Karpas-422 (cell line): ENCODE results near the gene APEH. TPM values are rescaled to one million over a fixed set of nuclear protein-coding genes. Genes with fewer than 3 reads are reported as not detected.
A peak's percentile ranks its signal among the peaks of the same experiment; 100 is the strongest.
"Not testable (repeated sequence)": the region's sequence is repeated elsewhere in the genome, so short reads cannot be mapped to it uniquely, and the experiment has no call there.

Experiments used
- DNase-seq: peaks from one replicate; pipeline ENCODE4 v3.0.0-alpha.2; 2015
- H2AFZ ChIP-seq: fragments of 200-600 bp; sonication (generic); 2 replicates; pipeline ENCODE4 v1.6.1; 2014; ENCODE audit warnings: antibody characterized with exemption, low read length, mixed read lengths
- H3K27ac ChIP-seq: fragments of 200-600 bp; sonication (generic); 2 replicates; pipeline ENCODE4 v1.5.1; 2014; ENCODE audit warnings: mild to moderate bottlenecking, low read length, moderate library complexity
- H3K27me3 ChIP-seq: fragments of 200-600 bp; sonication (generic); 2 replicates; pipeline ENCODE4 v1.6.1; 2014; ENCODE audit warnings: low read length, mixed read lengths
- H3K36me3 ChIP-seq: fragments of 200-600 bp; sonication (generic); 2 replicates; pipeline ENCODE4 v1.6.1; 2014; ENCODE audit warnings: low read length, mixed read lengths; ENCODE audit not compliant: insufficient read depth
- H3K4me1 ChIP-seq: fragments of 200-600 bp; sonication (generic); 2 replicates; pipeline ENCODE4 v1.6.1; 2014; ENCODE audit warnings: mild to moderate bottlenecking, low read length, mixed read lengths
- H3K4me2 ChIP-seq: fragments of 200-600 bp; sonication (generic); 2 replicates; pipeline ENCODE4 v1.6.1; 2014; ENCODE audit warnings: low read length, low read depth, mild to moderate bottlenecking; ENCODE audit not compliant: poor library complexity, severe bottlenecking
- H3K4me3 ChIP-seq: fragments of 200-600 bp; sonication (generic); 2 replicates; pipeline ENCODE4 v1.5.1; 2014; ENCODE audit warnings: mild to moderate bottlenecking, antibody characterized with exemption, low read length, mixed read lengths
- H3K79me2 ChIP-seq: fragments of 200-600 bp; sonication (generic); 2 replicates; pipeline ENCODE4 v1.6.1; 2014; ENCODE audit warnings: mild to moderate bottlenecking, low read length, mixed read lengths
- H3K9ac ChIP-seq: fragments of 200-600 bp; sonication (generic); 2 replicates; pipeline ENCODE4 v1.6.0; 2014; ENCODE audit warnings: low read length
- H3K9me2 ChIP-seq: fragments of 200-600 bp; sonication (generic), shearing (Covaris generic); replicated peaks from 2 replicates; pipeline ENCODE4 v1.6.0; 2014; ENCODE audit warnings: mild to moderate bottlenecking, low read length, moderate library complexity; ENCODE audit not compliant: insufficient read depth
- H3K9me3 ChIP-seq: fragments of 300-700, 200-600 bp; sonication (generic); 2 replicates; pipeline ENCODE4 v1.6.1; 2014; ENCODE audit warnings: low read length, mixed read lengths
- H4K20me1 ChIP-seq: fragments of 200-600 bp; sonication (generic); 2 replicates; pipeline ENCODE4 v1.6.1; 2014; ENCODE audit warnings: mild to moderate bottlenecking, antibody characterized with exemption, low read length, low read depth; ENCODE audit not compliant: insufficient read depth
- total RNA-seq: library from RNA; depleted of rRNA; stranded (reverse); fragments of >200 nt; shearing (Covaris generic); gene quantifications from 2 replicates; pipeline ENCODE4 v1.2.3, GENCODE V29; 2014; ENCODE audit warnings: low replicate concordance

Gene APEH
- total RNA-seq, 1 experiment from 2014 or later, result 96.3 TPM

DNA sequence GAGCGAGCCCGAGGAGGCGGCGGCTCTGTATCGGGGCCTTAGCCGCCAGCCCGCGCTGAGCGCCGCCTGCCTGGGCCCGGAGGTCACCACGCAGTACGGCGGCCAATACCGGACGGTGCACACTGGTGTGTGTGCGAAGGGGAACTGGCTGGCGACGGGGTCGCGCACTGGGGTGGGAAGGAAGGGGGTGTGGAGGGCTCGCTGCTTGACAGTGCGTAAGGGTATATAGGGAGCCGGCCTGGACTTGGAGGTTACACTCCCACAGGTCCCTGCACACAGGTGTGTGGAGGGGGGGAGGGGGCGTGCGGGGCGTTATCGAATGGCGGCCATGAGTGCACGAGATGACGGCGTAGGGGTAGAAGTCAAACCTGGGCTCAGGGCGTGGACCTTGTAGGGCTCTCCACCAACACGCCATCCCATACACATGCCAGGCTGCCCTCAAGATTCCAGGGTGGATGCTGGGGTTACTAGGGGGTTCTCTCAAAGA is 389 bp downstream of the APEH start:
- no peak overlapping the region for H3K27ac ChIP-seq
- no peak overlapping the region for H2AFZ ChIP-seq
- no peaks in the 10 kb centered on the region for H3K9me3 ChIP-seq
- peaks cover 30% of the 10 kb centered on the region for H3K79me2 ChIP-seq
- peaks cover 21% of the 10 kb centered on the region for H3K4me1 ChIP-seq
- H3K4me3 ChIP-seq, result peak overlapping the region; percentile 90
- H3K4me2 ChIP-seq, result peak overlapping the region; percentile 94
- DNase-seq, result peak; percentile 67
- peaks cover 20% of the 10 kb centered on the region for H3K36me3 ChIP-seq
- peak overlapping the region; percentile 95 for H3K9ac ChIP-seq
- H4K20me1 ChIP-seq, result peaks cover 20% of the 10 kb centered on the region
- no peaks in the 10 kb centered on the region for H3K9me2 ChIP-seq
- no peaks in the 10 kb centered on the region for H3K27me3 ChIP-seq

DNA sequence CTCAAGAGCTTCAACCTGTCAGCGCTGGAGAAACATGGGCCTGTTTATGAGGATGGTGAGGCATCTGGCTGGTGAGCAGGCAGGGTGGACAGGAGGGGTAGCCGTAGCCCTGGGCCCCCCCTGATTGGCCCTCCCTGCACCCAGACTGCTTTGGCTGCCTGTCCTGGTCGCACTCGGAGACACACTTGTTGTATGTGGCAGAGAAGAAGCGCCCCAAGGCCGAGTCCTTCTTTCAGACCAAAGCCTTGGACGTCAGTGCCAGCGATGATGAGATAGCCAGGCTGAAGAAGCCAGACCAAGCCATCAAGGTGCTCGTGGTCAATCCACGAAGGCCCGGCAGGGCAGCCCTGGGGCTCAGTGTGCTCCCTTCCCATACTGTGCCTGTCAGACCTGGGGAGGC is 1.8 kb downstream of the APEH start:
- Histone ChIP-seq H3K4me2 (peak overlapping the region; percentile 94), H3K36me3 (peaks cover 20% of the 10 kb centered on the region), H3K9me3 (no peaks in the 10 kb centered on the region), H4K20me1 (peaks cover 20% of the 10 kb centered on the region), H3K27me3 (no peaks in the 10 kb centered on the region), H3K9me2 (no peaks in the 10 kb centered on the region), H3K9ac (peak overlapping the region; percentile 95), H3K4me3 (no peak overlapping the region), H2AFZ (no peak overlapping the region), H3K79me2 (peaks cover 30% of the 10 kb centered on the region), H3K27ac (no peak overlapping the region), H3K4me1 (peaks cover 21% of the 10 kb centered on the region)
- DNase-seq, result no peak

DNA sequence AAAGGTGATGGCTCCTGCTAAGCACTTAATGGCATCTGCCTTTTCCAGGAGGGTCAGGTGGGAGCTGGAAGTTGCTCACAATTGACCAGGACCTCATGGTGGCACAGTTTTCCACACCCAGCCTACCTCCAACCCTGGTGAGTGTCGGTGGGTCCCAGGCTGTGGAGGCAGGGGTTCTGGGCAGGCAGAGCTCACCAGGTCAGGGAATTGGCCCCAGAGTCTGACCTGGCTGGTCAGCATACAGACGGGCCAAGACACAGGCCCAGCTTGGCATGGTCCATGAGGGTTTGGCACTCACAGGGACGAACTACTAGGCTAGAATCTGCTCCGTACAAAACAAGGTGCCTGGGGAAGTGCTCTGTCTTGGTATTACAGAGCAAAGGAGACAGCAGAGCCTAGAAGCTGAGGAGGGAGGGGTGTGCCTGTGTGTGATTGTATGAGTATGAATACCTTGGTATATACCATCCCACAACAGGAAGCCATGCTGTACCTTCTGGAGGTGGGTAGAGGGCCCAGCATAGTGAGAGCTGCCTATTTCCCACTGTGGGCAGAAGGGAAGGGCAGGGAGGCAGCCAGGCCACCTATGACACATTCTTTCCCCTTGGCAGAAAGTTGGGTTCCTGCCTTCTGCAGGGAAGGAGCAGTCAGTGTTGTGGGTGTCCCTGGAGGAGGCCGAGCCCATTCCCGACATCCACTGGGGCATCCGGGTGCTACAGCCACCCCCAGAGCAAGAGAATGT is 6.5 kb downstream of the APEH start:
- Histone ChIP-seq H3K4me3 (no peak overlapping the region), H3K27ac (no peak overlapping the region), H4K20me1 (peaks cover 10% of the 10 kb centered on the region), H3K9ac (no peak overlapping the region), H2AFZ (no peak overlapping the region), H3K9me2 (no peaks in the 10 kb centered on the region), H3K79me2 (peaks cover 11% of the 10 kb centered on the region), H3K4me1 (peaks cover 2% of the 10 kb centered on the region; the same call in 1 of the 2 replicates), H3K36me3 (peaks cover 19% of the 10 kb centered on the region), H3K27me3 (no peaks in the 10 kb centered on the region), H3K4me2 (no peak overlapping the region), H3K9me3 (no peaks in the 10 kb centered on the region)
- DNase-seq, result no peak

DNA sequence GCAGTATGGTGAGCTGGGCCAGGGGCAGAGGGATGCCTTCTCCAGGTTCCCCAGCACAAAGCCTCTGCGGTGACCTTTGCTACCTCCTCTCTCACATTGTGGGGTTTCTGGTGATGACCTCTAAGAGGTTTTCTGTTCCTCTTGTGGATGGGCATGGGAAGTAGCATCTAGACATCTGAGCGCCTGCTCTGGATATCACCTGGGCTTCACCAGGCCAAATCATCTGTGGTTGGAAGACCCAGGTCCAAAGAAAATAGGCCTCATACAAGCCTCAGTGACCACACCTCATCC is 7.0 kb downstream of the APEH start:
- Histone ChIP-seq H3K9ac (no peak overlapping the region), H3K36me3 (peaks cover 14% of the 10 kb centered on the region), H3K9me3 (no peaks in the 10 kb centered on the region), H3K9me2 (no peaks in the 10 kb centered on the region), H3K27me3 (no peaks in the 10 kb centered on the region), H3K4me1 (no peaks in the 10 kb centered on the region), H2AFZ (no peak overlapping the region), H3K27ac (no peak overlapping the region), H3K4me2 (no peak overlapping the region), H3K79me2 (peaks cover 6% of the 10 kb centered on the region; the same call in 1 of the 2 replicates), H4K20me1 (peaks cover 7% of the 10 kb centered on the region), H3K4me3 (no peak overlapping the region)
- no peak for DNase-seq

DNA sequence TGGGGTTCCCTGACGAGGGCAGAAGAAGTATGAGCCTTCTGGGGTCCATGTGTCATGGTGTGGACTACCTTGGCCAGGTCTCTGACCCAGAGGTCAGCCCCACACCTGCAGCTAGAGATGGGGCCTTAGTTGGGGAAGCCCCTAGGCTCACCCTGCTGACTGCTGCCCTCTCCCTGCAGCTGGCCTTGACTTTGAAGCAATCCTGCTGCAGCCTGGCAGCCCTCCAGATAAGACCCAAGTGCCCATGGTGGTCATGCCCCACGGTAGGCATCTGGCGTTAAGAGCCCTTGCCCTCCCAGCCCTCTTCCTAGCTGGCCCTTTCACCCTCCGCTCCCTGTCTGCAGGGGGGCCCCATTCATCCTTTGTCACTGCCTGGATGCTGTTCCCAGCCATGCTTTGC is 7.4 kb downstream of the APEH start:
- Histone ChIP-seq H3K4me1 (no peaks in the 10 kb centered on the region), H4K20me1 (peaks cover 3% of the 10 kb centered on the region; the same call in 1 of the 2 replicates), H3K27me3 (no peaks in the 10 kb centered on the region), H3K9ac (no peak overlapping the region), H3K27ac (no peak overlapping the region), H3K9me2 (no peaks in the 10 kb centered on the region), H3K79me2 (0 out of 2 replicates have a peak, but pooled peaks cover 3% of the 10 kb centered on the region), H3K4me3 (no peak overlapping the region), H3K4me2 (no peak overlapping the region), H3K36me3 (peaks cover 11% of the 10 kb centered on the region), H2AFZ (no peak overlapping the region), H3K9me3 (no peaks in the 10 kb centered on the region)
- no peak for DNase-seq

DNA sequence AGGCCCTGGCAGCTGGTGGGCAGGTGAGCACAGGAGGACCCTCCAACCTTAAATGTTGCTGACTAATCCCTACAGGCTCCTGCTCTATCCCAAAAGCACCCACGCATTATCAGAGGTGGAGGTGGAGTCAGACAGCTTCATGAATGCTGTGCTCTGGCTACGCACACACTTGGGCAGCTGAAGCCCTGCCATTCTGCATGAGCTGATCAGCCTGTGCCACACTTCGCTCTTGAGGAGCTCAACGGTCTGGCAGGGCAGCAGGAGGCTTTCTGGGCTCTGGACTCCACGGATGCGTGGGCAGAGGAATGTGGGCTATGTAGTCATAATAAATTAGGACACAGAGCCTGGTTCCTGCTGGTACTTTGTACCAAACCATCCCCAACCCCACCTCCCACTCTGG is 9.0 kb downstream of the APEH start:
- H3K9me2 ChIP-seq, result no peaks in the 10 kb centered on the region
- H3K4me1 ChIP-seq, result peaks cover under 1% of the 10 kb centered on the region; the same call in 1 of the 2 replicates
- peaks cover under 1% of the 10 kb centered on the region for H3K36me3 ChIP-seq
- H3K27ac ChIP-seq, result no peak overlapping the region
- no peak for DNase-seq
- no peaks in the 10 kb centered on the region for H4K20me1 ChIP-seq
- H3K4me2 ChIP-seq, result no peak overlapping the region
- no peaks in the 10 kb centered on the region for H3K9me3 ChIP-seq
- no peak overlapping the region for H2AFZ ChIP-seq
- no peak overlapping the region for H3K9ac ChIP-seq
- no peaks in the 10 kb centered on the region for H3K79me2 ChIP-seq
- no peak overlapping the region for H3K4me3 ChIP-seq
- H3K27me3 ChIP-seq, result no peaks in the 10 kb centered on the region

DNA sequence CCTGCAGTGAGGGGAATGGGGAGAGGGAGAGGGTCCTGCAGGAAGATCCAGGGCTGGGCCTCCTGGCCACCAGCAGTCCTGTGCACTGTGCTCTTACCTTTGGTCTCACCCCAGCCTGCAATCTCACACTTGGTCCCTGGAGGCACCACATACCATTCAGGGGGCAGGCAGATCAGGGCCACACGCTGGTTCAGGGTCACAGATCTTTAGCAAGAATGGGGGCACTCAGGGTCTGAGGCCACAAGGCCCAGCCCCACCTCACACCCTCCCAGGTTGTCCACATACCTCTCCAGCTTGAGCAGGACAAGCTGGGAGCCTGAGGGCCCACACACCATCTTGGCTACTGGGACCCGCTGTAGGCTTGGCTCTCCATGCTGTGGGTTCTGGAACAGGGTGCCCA is 10.3 kb downstream of the APEH start:
- H3K4me1 ChIP-seq, H3K9me3 ChIP-seq, H3K9ac ChIP-seq, H3K79me2 ChIP-seq, H2AFZ ChIP-seq, H4K20me1 ChIP-seq, H3K4me2 ChIP-seq, H3K9me2 ChIP-seq, DNase-seq, H3K36me3 ChIP-seq, H3K4me3 ChIP-seq, H3K27me3 ChIP-seq, H3K27ac ChIP-seq: not testable (repeated sequence)

DNA sequence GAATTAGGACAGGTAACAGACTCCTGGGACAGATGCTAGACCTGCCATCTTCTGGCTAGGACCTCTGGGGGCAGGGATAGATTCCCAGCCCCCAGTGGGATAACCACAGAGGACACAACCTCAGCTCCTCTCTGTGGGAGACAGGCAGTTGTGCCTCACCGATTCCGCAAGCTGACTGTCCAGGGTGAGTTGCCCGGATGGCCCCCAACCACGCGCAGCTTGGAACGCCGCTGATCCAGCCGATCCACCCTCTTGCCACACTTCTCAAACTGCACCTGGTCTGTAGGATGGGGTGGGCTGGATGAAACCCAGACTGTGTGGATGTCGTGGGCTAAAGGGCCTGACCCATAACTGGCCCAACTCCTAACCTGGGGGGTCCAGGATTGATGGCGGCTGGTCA is 11.0 kb downstream of the APEH start:
- not testable (repeated sequence) for H3K9ac ChIP-seq, H3K27ac ChIP-seq, H3K4me3 ChIP-seq, H2AFZ ChIP-seq, H4K20me1 ChIP-seq, H3K79me2 ChIP-seq, DNase-seq, H3K9me3 ChIP-seq, H3K9me2 ChIP-seq, H3K4me2 ChIP-seq, H3K27me3 ChIP-seq, H3K4me1 ChIP-seq, H3K36me3 ChIP-seq
